Muscle of leg (tissue), 16 donors: ENCODE data around the gene MINAR1. TPM values are rescaled to one million over a fixed set of nuclear protein-coding genes. Genes with fewer than 3 reads are reported as not detected.

Source experiments
- DNase-seq: peaks from one replicate; pipeline ENCODE4 v3.0.0; 2013
- H3K27ac ChIP-seq: one replicate; pipeline ENCODE4 v1.5.1; 2013; ENCODE audit warnings: mild to moderate bottlenecking, low read length, control low read depth
- H3K27me3 ChIP-seq: one replicate; pipeline ENCODE4 v1.6.1; 2013; ENCODE audit warnings: low read length; ENCODE audit not compliant: control insufficient read depth, insufficient read depth
- H3K36me3 ChIP-seq: one replicate; pipeline ENCODE4 v1.6.1; 2013; ENCODE audit warnings: low read length; ENCODE audit not compliant: control insufficient read depth, insufficient read depth
- H3K4me1 ChIP-seq: one replicate; pipeline ENCODE4 v1.6.1; 2013; ENCODE audit warnings: low read length; ENCODE audit not compliant: control insufficient read depth, insufficient read depth
- H3K4me3 ChIP-seq: one replicate; pipeline ENCODE4 v1.5.1; 2013; ENCODE audit warnings: low read length, control low read depth
- H3K9me3 ChIP-seq: replicated peaks from 2 replicates; pipeline ENCODE4 v1.6.1; 2013; ENCODE audit warnings: low read depth, low read length; ENCODE audit not compliant: control insufficient read depth
- WGBS: methylation state at CpG from one replicate; pipeline ENCODE4 v1.1.5; 2013; ENCODE audit warnings: missing lambda C conversion rate; ENCODE audit not compliant: insufficient coverage; 5-methylcytosine and 5-hydroxymethylcytosine counted together
- long read RNA-seq, 11 donors: transcript quantifications; one replicate each; lab custom pipeline, GENCODE V29; 2026
- polyA plus RNA-seq, 8 donors: library from polyadenylated mRNA; unstranded; fragments of 120-200 nt; gene quantifications; one replicate each; pipeline versions ENCODE4 v1.2.1 to v1.2.3, GENCODE V29; 2013; ENCODE audit warnings: inconsistent platforms in 1 of 8, low replicate concordance in 1 of 8; ENCODE audit not compliant: insufficient read length in 8 of 8, insufficient read depth in 1 of 8
- total RNA-seq: library from RNA; stranded (reverse); fragments of 120-200 nt; gene quantifications from one replicate; pipeline ENCODE4 v1.2.4, GENCODE V29; 2013

MINAR1 gene, protein sequence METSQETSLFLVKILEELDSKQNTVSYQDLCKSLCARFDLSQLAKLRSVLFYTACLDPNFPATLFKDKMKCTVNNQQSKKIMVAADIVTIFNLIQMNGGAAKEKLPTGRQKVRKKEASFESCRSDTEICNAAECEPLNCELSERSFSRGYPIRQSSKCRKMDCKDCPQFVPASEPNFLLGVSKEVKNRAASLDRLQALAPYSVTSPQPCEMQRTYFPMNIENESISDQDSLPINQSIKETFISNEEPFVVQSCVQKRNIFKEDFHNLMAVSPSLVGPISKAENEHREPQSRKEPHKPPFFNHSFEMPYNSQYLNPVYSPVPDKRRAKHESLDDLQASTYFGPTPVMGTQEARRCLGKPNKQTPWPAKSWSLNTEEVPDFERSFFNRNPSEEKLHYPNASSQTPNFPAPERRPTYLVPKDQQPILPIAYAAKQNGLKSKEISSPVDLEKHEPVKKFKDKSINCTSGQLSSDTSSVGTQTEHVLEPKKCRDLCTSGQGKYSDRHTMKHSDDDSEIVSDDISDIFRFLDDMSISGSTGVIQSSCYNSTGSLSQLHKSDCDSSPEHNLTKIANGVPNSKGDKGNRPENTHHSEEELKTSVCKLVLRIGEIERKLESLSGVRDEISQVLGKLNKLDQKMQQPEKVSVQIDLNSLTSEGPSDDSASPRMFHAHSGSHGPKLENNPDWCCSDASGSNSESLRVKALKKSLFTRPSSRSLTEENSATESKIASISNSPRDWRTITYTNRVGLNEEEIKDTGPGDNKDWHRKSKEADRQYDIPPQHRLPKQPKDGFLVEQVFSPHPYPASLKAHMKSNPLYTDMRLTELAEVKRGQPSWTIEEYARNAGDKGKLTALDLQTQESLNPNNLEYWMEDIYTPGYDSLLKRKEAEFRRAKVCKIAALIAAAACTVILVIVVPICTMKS
- total RNA-seq (2.8 TPM), polyA plus RNA-seq (1 to 10 TPM in 7 of 8 donors, under 1 TPM in 1; 0.97 to 2.1 (median 1.5) TPM)
- long read RNA-seq, donor 1 = 0 reads
- long read RNA-seq, donor 2 = 0 reads
- long read RNA-seq, donor 3 = 0 reads
- long read RNA-seq, donor 4 = 0 reads
- long read RNA-seq, donor 5 = 0 reads
- long read RNA-seq, donor 6 = 0 reads
- long read RNA-seq, donor 7 = 0 reads
- long read RNA-seq, donor 8 = 0 reads
- long read RNA-seq, donor 9 = 0 reads
- long read RNA-seq, donor 10 = 0 reads
- long read RNA-seq, donor 11 = 0 reads

DNA sequence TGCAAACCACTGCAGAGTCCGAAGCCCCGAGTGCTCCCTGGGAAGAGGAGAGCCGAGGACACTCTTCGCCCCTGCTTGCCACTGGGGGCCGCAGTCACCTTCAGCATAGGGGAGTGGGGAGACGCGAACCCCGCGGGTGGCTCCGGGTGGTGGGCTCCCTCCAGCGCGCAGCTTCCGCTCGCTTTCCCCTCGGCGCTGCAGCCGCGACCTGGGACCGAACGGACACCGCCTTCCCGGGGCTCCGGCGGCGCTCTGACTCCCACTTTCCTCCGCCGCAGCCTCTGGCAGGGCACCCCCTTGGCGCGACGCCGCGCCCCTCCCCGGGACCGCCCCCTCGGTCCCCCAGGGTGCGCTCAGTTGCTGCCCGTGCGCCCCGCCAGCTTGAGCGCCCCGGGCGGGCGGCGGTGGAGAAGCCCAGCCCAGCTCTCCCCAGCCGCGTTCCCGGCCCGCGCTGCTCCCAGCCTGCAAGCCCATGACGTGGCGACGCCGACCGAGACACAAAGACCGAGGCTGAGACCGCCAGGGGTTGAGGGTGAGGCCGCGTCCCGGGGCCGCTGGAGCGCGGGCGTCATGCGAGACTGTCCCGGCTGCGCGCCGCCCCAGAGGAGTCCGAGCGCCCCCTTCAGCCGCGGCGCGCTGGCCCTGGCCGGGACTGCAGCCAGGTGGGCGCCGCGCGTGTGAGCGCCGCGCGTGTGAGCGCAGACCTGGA, at the start of gene MINAR1:
Gene MINAR1, plus strand, starts transcription at position 701 of the 709 bp plus-strand sequence. CDS start 23,812 bp downstream, outside the sequence.
- Histone ChIP-seq H3K9me3 (no peaks in the 10 kb centered on the region), H3K27ac (no peak within 1 kb of the TSS), H3K27me3 (peaks cover 64% of the 10 kb centered on the region), H3K4me1 (peaks cover 16% of the 10 kb centered on the region), H3K4me3 (peak within 1 kb of the TSS; percentile 37), H3K36me3 (no peaks in the 10 kb centered on the region)
- DNase-seq = peak; percentile 60
- WGBS = under 1% methylated on average over 84 of the region's 84 CpGs

DNA sequence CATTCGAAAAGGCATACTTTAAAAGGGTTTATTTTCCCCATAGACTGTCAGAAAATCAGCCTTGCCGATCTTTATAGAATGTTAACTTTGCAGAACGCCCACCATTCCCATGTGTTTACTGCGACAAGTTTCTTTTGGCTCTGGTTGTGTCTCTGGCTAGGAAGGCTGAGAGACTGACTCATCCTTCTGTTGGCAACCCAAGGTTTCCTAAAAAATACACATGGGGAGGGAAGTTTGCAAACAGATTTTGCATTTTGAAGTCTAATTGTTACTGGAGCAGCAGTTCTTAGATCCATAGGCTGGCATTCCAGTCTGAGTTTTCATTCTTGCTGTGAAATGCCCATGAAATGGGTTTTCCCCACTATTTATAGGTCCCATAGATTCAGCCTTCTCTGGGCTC, 37.9 kb upstream of the MINAR1 start:
- Histone ChIP-seq H3K27me3 (no peaks in the 10 kb centered on the region), H3K4me1 (no peaks in the 10 kb centered on the region), H3K36me3 (no peaks in the 10 kb centered on the region), H3K4me3 (no peak overlapping the region), H3K27ac (no peak overlapping the region), H3K9me3 (no peaks in the 10 kb centered on the region)
- no CpG with 5 or more reads among the region's 4 CpGs for WGBS
- DNase-seq = peak; percentile 16

DNA sequence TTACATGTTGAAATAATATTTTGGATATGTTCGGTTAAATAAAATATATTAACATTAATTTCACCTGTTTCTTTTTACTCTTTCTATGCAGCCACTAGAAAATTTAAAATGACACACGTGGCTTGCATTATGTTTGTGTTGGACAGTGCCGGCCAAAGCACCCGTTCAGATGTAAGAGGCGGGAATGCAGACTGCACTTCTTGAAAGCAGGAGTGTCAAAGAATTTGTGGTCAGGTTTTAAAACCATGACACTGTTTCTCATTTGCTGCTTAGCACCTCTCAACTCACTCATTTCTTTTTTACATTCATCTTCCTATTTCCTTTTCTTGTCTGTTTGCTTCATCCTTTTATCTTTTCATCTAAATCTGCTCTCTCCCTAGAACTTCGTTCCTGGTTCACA, 35.3 kb upstream of the MINAR1 start:
- DNase-seq = no peak
- H3K36me3 ChIP-seq = no peaks in the 10 kb centered on the region
- H3K4me1 ChIP-seq = no peaks in the 10 kb centered on the region
- no peaks in the 10 kb centered on the region for H3K9me3 ChIP-seq
- no peak overlapping the region for H3K4me3 ChIP-seq
- no CpG with 5 or more reads among the region's 6 CpGs for WGBS
- no peak overlapping the region for H3K27ac ChIP-seq
- no peaks in the 10 kb centered on the region for H3K27me3 ChIP-seq

DNA sequence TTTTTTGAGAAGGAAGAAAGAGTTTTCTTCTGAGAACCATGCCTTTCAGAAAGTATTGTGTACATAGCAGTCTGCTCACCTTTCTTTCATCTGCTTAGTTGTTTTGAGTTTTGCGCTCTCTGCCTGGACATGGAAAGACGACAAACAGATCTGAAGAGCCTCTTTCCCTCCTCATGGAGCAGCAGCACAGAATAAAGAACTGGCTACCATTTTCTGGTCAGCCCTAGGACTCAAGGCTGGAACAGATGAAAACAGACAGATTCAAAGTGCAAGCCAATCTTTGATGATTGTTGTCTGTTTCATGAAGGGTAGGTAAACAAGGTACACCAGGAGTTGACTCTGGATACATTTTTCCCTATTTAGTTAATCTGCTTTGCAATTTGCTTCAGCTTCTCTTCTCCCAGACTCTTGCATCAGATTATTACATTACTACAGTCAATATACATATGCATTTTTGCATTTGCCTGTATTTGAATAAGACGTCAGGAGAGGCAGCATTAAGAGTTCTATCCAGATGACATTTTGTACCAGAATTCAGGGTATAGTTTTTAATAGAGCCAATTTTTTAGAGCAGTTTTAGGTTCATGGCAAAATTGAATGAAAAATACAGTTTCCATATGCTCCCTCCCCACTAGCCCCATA, 34.7 kb upstream of the MINAR1 start:
- Histone ChIP-seq H3K4me1 (no peaks in the 10 kb centered on the region), H3K27ac (no peak overlapping the region), H3K4me3 (no peak overlapping the region), H3K9me3 (no peaks in the 10 kb centered on the region), H3K36me3 (no peaks in the 10 kb centered on the region), H3K27me3 (no peaks in the 10 kb centered on the region)
- WGBS = no CpG with 5 or more reads among the region's 3 CpGs
- no peak for DNase-seq

DNA sequence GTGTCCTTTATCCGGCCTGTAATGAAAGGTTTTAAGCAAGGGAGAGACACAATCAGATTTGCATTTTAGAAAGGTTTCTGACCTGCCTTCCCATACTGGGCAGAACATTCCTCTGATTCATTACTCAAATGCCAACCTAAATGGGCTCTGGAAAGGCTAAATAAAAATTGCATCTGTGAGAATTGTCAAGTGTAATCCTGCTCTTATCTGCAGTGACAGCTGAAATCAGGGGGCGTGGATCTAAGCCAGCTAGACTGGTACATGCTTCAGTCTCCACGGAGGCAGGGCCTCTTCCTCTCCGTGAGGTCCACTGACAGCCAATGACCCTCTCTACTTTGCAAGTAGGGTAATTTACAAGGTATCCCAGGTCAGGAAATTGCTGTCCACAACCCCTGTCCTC, 32.5 kb upstream of the MINAR1 start:
- Histone ChIP-seq H3K4me1 (no peaks in the 10 kb centered on the region), H3K9me3 (no peaks in the 10 kb centered on the region), H3K36me3 (no peaks in the 10 kb centered on the region), H3K4me3 (no peak overlapping the region), H3K27ac (no peak overlapping the region), H3K27me3 (no peaks in the 10 kb centered on the region)
- DNase-seq = peak; percentile 22
- WGBS = 60% methylated on average over 1 of the region's 4 CpGs

DNA sequence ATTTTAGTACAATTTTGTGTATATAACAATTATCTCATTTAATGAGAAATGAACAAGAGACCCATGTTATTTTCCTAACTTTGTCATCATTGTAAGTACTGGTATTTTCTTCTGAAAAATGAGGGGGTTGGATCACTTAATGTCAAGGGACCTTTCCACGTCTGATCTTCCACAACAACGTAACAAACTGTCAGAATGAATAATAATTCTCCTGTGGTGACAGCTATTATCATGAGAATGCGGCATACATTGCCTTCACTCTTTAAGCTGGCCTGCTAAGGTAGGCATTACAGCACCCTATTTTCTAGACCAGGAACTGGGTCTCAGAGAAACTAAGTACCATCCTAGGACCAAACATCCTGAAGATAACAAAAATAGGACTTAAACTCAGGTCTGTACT, 31.5 kb upstream of the MINAR1 start:
- Histone ChIP-seq H3K27ac (no peak overlapping the region), H3K27me3 (no peaks in the 10 kb centered on the region), H3K4me1 (no peaks in the 10 kb centered on the region), H3K4me3 (no peak overlapping the region), H3K36me3 (no peaks in the 10 kb centered on the region), H3K9me3 (no peaks in the 10 kb centered on the region)
- WGBS = no CpG with 5 or more reads among the region's 3 CpGs
- DNase-seq = no peak

DNA sequence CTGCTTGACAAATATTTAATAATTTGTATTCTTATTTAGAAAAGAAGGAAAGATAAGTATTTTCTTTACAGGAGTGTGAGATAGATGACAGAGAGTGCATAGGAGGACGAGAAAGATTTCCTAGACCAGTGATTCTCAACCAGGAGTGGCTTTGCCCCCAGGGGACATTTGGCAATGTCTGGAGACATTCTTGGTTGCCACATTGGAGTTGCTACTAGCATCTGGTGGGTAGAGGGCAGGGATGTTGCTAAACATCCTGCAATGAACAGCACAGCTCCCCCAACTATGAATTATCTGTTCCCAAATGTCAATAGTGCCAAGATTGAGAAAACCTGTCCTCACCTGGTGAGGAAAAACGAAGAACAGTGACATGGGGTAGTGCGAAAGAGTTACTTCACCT, 30.8 kb upstream of the MINAR1 start:
- H3K9me3 ChIP-seq = no peaks in the 10 kb centered on the region
- DNase-seq = no peak
- no peak overlapping the region for H3K4me3 ChIP-seq
- H3K27ac ChIP-seq = no peak overlapping the region
- H3K36me3 ChIP-seq = no peaks in the 10 kb centered on the region
- WGBS = 61% methylated on average over 3 of the region's 3 CpGs
- H3K4me1 ChIP-seq = no peaks in the 10 kb centered on the region
- no peaks in the 10 kb centered on the region for H3K27me3 ChIP-seq

DNA sequence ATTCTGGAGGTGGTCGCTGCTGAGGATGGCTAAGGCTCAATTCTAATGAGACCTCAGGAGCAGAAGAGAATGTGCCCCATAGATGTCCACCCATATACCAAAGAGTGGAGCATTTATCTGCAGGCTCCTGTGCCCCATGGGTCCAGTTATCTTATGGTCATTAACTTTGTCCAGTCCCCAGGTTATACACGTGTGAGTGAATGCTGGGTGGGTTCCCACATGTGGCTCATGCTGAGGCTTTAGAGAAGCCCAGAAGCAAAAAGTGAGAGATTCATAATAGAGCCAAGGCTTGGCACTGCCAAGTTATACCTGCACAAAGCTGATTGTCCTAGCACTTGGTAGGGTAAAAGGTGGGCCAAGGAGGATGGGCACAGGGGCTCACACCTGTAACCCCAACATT, 30.0 kb upstream of the MINAR1 start:
- Histone ChIP-seq H3K4me1 (no peaks in the 10 kb centered on the region), H3K27me3 (no peaks in the 10 kb centered on the region), H3K36me3 (no peaks in the 10 kb centered on the region), H3K27ac (no peak overlapping the region), H3K4me3 (no peak overlapping the region), H3K9me3 (no peaks in the 10 kb centered on the region)
- WGBS = 52% methylated on average over 2 of the region's 2 CpGs
- DNase-seq = no peak

DNA sequence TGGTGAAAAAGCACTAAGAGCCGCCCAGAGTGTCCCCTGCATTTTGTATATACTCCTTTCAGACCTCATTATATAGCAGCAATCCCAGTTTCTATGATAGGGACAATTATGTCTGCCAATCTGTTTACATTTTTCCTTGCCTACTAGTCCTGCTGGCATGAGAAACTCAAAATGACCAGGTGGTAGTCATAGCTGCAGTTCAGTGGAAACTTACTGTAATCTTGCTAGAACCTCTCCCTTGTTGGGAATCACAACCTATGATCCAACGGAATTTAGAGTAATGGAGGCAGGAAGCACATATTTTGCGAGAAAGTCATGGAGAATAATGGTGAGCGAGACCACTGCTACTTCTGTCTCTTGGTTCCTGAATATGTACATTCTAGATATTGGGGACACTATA, 28.6 kb upstream of the MINAR1 start:
- no peaks in the 10 kb centered on the region for H3K27me3 ChIP-seq
- no peak for DNase-seq
- H3K27ac ChIP-seq = no peak overlapping the region
- WGBS = 93% methylated on average over 2 of the region's 4 CpGs
- no peaks in the 10 kb centered on the region for H3K9me3 ChIP-seq
- no peaks in the 10 kb centered on the region for H3K4me1 ChIP-seq
- no peaks in the 10 kb centered on the region for H3K36me3 ChIP-seq
- H3K4me3 ChIP-seq = no peak overlapping the region
